ENCODE data around the gene CDK5RAP3.
"Not testable (repeated sequence)": the region's sequence is repeated elsewhere in the genome, so short reads cannot be mapped to it uniquely, and the experiment has no call there.

Gene CDK5RAP3

GRCh38 chr17:48002266-48002915 lies 31.5 kb downstream of the CDK5RAP3 start:
- FAIRE-seq = no peak

GRCh38 chr17:48002916-48003416 lies 32.1 kb downstream of the CDK5RAP3 start:
- no peak for FAIRE-seq

- FAIRE-seq = no peak
These were observed 32.7 kb downstream of the CDK5RAP3 start for GRCh38 chr17:48003417-48004151.

GRCh38 chr17:48004983-48005382 lies 34.1 kb downstream of the CDK5RAP3 start:
- no peak for FAIRE-seq

- FAIRE-seq = no peak
These were observed 36.2 kb downstream of the CDK5RAP3 start for GRCh38 chr17:48006936-48007709.

- no peak for FAIRE-seq
These were observed 39.3 kb downstream of the CDK5RAP3 start for GRCh38 chr17:48010193-48010592.

GRCh38 chr17:48011405-48012150 lies 40.7 kb downstream of the CDK5RAP3 start:
- FAIRE-seq = no peak

- no peak for FAIRE-seq
These were observed 41.2 kb downstream of the CDK5RAP3 start for GRCh38 chr17:48012151-48012520.

- no peak for FAIRE-seq
These were observed 41.7 kb downstream of the CDK5RAP3 start for GRCh38 chr17:48012654-48013053.

GRCh38 chr17:48013876-48014594 lies 43.1 kb downstream of the CDK5RAP3 start:
- no peak for FAIRE-seq

- no peak for FAIRE-seq
These were observed 43.7 kb downstream of the CDK5RAP3 start for GRCh38 chr17:48014595-48015111.

GRCh38 chr17:48016112-48016511 lies 45.2 kb downstream of the CDK5RAP3 start:
- FAIRE-seq = no peak

GRCh38 chr17:48017817-48018158 lies 46.9 kb downstream of the CDK5RAP3 start:
- not testable (repeated sequence) for FAIRE-seq

GRCh38 chr17:48021934-48022333 lies 51.0 kb downstream of the CDK5RAP3 start:
- FAIRE-seq = no peak

GRCh38 chr17:48022901-48023300 lies 52.0 kb downstream of the CDK5RAP3 start:
- FAIRE-seq = no peak

GRCh38 chr17:48023400-48024148 lies 52.7 kb downstream of the CDK5RAP3 start:
- FAIRE-seq = no peak

GRCh38 chr17:48024149-48025039 lies 53.5 kb downstream of the CDK5RAP3 start:
- no peak for FAIRE-seq

- peak; percentile 51 for FAIRE-seq
These were observed 54.4 kb downstream of the CDK5RAP3 start for GRCh38 chr17:48025040-48025903.

- no peak for FAIRE-seq
These were observed 55.1 kb downstream of the CDK5RAP3 start for GRCh38 chr17:48025904-48026501.
